Large intestine (tissue), 3 donors: ENCODE results near the gene PNP. TPM values are rescaled to one million over a fixed set of nuclear protein-coding genes. Genes with fewer than 3 reads are reported as not detected.
"Not testable (repeated sequence)": the region's sequence is repeated elsewhere in the genome, so short reads cannot be mapped to it uniquely, and the experiment has no call there.

Source experiments
- DNase-seq, 2 donors: peaks; one replicate each; pipeline versions ENCODE4 v3.0.0 to v3.0.0-alpha.2; 2013
- H3K27ac ChIP-seq: one replicate; pipeline ENCODE4 v1.5.1; 2013; ENCODE audit warnings: low read length
- H3K27me3 ChIP-seq: 2 replicates; pipeline ENCODE4 v1.6.1; 2013; ENCODE audit warnings: low read length; ENCODE audit not compliant: control insufficient read depth, insufficient read depth
- H3K36me3 ChIP-seq: 2 replicates; pipeline ENCODE4 v1.6.1; 2013; ENCODE audit warnings: low read length; ENCODE audit not compliant: control insufficient read depth, insufficient read depth
- H3K4me1 ChIP-seq: one replicate; pipeline ENCODE4 v1.6.1; 2013; ENCODE audit warnings: low read length; ENCODE audit not compliant: control insufficient read depth, insufficient read depth
- H3K4me3 ChIP-seq: one replicate; pipeline ENCODE4 v1.5.1; 2013; ENCODE audit warnings: low read length
- H3K9me3 ChIP-seq: one replicate; pipeline ENCODE4 v1.6.1; 2013; ENCODE audit warnings: mild to moderate bottlenecking, low read depth, low read length, moderate library complexity; ENCODE audit not compliant: control insufficient read depth
- WGBS: methylation state at CpG from one replicate; pipeline ENCODE4 v1.1.5; 2013; ENCODE audit warnings: low lambda C conversion rate; ENCODE audit not compliant: insufficient coverage; 5-methylcytosine and 5-hydroxymethylcytosine counted together
- polyA plus RNA-seq: library from polyadenylated mRNA; unstranded; fragments of 120-200 nt; gene quantifications from one replicate; pipeline ENCODE4 v1.2.1, GENCODE V29; 2013

Gene PNP
- polyA plus RNA-seq, 1 donor, result 215 TPM

GRCh38 chr14:20506276-20506675, 37.1 kb downstream of the PNP start:
- H3K9me3 ChIP-seq, H3K36me3 ChIP-seq, DNase-seq, H3K4me1 ChIP-seq, H3K27me3 ChIP-seq, H3K27ac ChIP-seq, H3K4me3 ChIP-seq: not testable (repeated sequence)
- WGBS, result no CpG with 5 or more reads among the region's 30 CpGs

GRCh38 chr14:20506752-20507151, 37.5 kb downstream of the PNP start:
- not testable (repeated sequence) for H3K27ac ChIP-seq, DNase-seq, H3K36me3 ChIP-seq, H3K27me3 ChIP-seq, H3K9me3 ChIP-seq, H3K4me3 ChIP-seq, H3K4me1 ChIP-seq
- no CpG with 5 or more reads among the region's 30 CpGs for WGBS

- not testable (repeated sequence) for H3K4me3 ChIP-seq
- WGBS, result no CpG with 5 or more reads among the region's 3 CpGs
Observed at GRCh38 chr14:20507537-20507936, 38.3 kb downstream of the PNP start.

GRCh38 chr14:20508367-20508766, 39.2 kb downstream of the PNP start:
- no peak overlapping the region for H3K4me3 ChIP-seq
- H3K27me3 ChIP-seq, result peaks cover 5% of the 10 kb centered on the region
- 92% methylated on average over 4 of the region's 8 CpGs for WGBS
- DNase-seq, result no peak
- H3K27ac ChIP-seq, result no peak overlapping the region
- H3K9me3 ChIP-seq, result no peaks in the 10 kb centered on the region
- no peaks in the 10 kb centered on the region for H3K4me1 ChIP-seq
- no peaks in the 10 kb centered on the region for H3K36me3 ChIP-seq

More at GRCh38 chr14:20507537-20507936, 38.3 kb downstream of the PNP start:
- not testable (repeated sequence) for DNase-seq, H3K9me3 ChIP-seq, H3K36me3 ChIP-seq, H3K27ac ChIP-seq, H3K4me1 ChIP-seq, H3K27me3 ChIP-seq

GRCh38 chr14:20512177-20512905, 43.1 kb downstream of the PNP start:
- WGBS, result 62% methylated on average over 2 of the region's 7 CpGs

GRCh38 chr14:20515846-20516245, 46.6 kb downstream of the PNP start:
- Histone ChIP-seq H3K4me3 (no peak overlapping the region), H3K9me3 (no peaks in the 10 kb centered on the region), H3K27me3 (peaks cover 5% of the 10 kb centered on the region), H3K4me1 (no peaks in the 10 kb centered on the region), H3K36me3 (no peaks in the 10 kb centered on the region), H3K27ac (no peak overlapping the region)
- no peak for DNase-seq
- WGBS, result 43% methylated on average over 1 of the region's 4 CpGs

More at GRCh38 chr14:20512177-20512905, 43.1 kb downstream of the PNP start:
- Histone ChIP-seq H3K4me3 (no peak overlapping the region), H3K36me3 (no peaks in the 10 kb centered on the region), H3K4me1 (no peaks in the 10 kb centered on the region), H3K27ac (no peak overlapping the region), H3K9me3 (no peaks in the 10 kb centered on the region), H3K27me3 (peaks cover 5% of the 10 kb centered on the region)
- DNase-seq, result no peak

- H3K4me1 ChIP-seq, result no peaks in the 10 kb centered on the region
- DNase-seq, result no peak
- no peak overlapping the region for H3K27ac ChIP-seq
- peaks cover 5% of the 10 kb centered on the region for H3K27me3 ChIP-seq
- WGBS, result no CpG with 5 or more reads among the region's 4 CpGs
- no peaks in the 10 kb centered on the region for H3K36me3 ChIP-seq
- H3K9me3 ChIP-seq, result no peaks in the 10 kb centered on the region
- no peak overlapping the region for H3K4me3 ChIP-seq
Observed at GRCh38 chr14:20516921-20517320, 47.7 kb downstream of the PNP start.

- H3K4me3 ChIP-seq, result no peak overlapping the region
- WGBS, result no CpG with 5 or more reads among the region's 1 CpG
- no peak for DNase-seq
- no peaks in the 10 kb centered on the region for H3K36me3 ChIP-seq
- H3K9me3 ChIP-seq, result no peaks in the 10 kb centered on the region
- no peaks in the 10 kb centered on the region for H3K27me3 ChIP-seq
- H3K4me1 ChIP-seq, result no peaks in the 10 kb centered on the region
- no peak overlapping the region for H3K27ac ChIP-seq
Observed at GRCh38 chr14:20522332-20522731, 53.1 kb downstream of the PNP start.

- no peaks in the 10 kb centered on the region for H3K4me1 ChIP-seq
- no CpG with 5 or more reads among the region's 2 CpGs for WGBS
Observed at GRCh38 chr14:20524027-20524426, 54.8 kb downstream of the PNP start.

More at GRCh38 chr14:20524027-20524426, 54.8 kb downstream of the PNP start:
- Histone ChIP-seq H3K4me3 (no peak overlapping the region), H3K27ac (no peak overlapping the region), H3K36me3 (no peaks in the 10 kb centered on the region), H3K27me3 (peaks cover 4% of the 10 kb centered on the region), H3K9me3 (no peaks in the 10 kb centered on the region)
- no peak for DNase-seq
